Astrocyte (in vitro differentiated cells and primary cell): ENCODE results near the gene ANGEL2. TPM values are rescaled to one million over a fixed set of nuclear protein-coding genes. Genes with fewer than 3 reads are reported as not detected.

Experiments
- DNase-seq: peaks from one replicate; pipeline ENCODE4 v3.0.0-alpha.2; 2010; ENCODE audit warnings: low read depth
- FAIRE-seq: peaks from 2 replicates; lab custom pipeline; 2011; peaks lifted over from hg19 to GRCh38; lab: Jason Lieb, UNC
- H2AFZ ChIP-seq: 2 replicates; pipeline ENCODE4 v1.6.0; 2012; ENCODE audit warnings: low read depth, low read length, inconsistent platforms
- H3K27ac ChIP-seq: 2 replicates; pipeline ENCODE4 v1.5.1; 2011; ENCODE audit warnings: low read depth, low read length, inconsistent platforms
- H3K27me3 ChIP-seq: 2 replicates; pipeline ENCODE4 v1.6.0; 2011; ENCODE audit warnings: low read length, inconsistent platforms; ENCODE audit not compliant: insufficient read depth
- H3K36me3 ChIP-seq: 2 replicates; pipeline ENCODE4 v1.5.1; 2011; ENCODE audit warnings: low read length, inconsistent platforms; ENCODE audit not compliant: insufficient read depth
- H3K4me1 ChIP-seq: 2 replicates; pipeline ENCODE4 v1.5.1; 2011; ENCODE audit warnings: low read length, inconsistent platforms; ENCODE audit not compliant: insufficient read depth
- H3K4me2 ChIP-seq: 2 replicates; pipeline ENCODE4 v1.6.0; 2012; ENCODE audit warnings: low read length, inconsistent platforms
- H3K4me3 ChIP-seq: 2 replicates; pipeline ENCODE4 v1.5.1; 2011; ENCODE audit warnings: low read depth, mild to moderate bottlenecking, low read length, inconsistent platforms; ENCODE audit not compliant: insufficient read depth
- H3K79me2 ChIP-seq: 2 replicates; pipeline ENCODE4 v1.6.0; 2012; ENCODE audit warnings: mild to moderate bottlenecking, low read length, inconsistent platforms; ENCODE audit not compliant: insufficient read depth
- H3K9ac ChIP-seq: 2 replicates; pipeline ENCODE4 v1.6.0; 2012; ENCODE audit warnings: mild to moderate bottlenecking, low read length, inconsistent platforms
- H3K9me3 ChIP-seq: 2 replicates; pipeline ENCODE4 v1.5.1; 2012; ENCODE audit warnings: low read depth, mild to moderate bottlenecking, low read length, inconsistent platforms; ENCODE audit not compliant: insufficient read depth
- H4K20me1 ChIP-seq: 2 replicates; pipeline ENCODE4 v1.6.0; 2012; ENCODE audit warnings: low read length, inconsistent platforms; ENCODE audit not compliant: insufficient read depth
- H3K27ac Mint-ChIP-seq: one replicate; pipeline ENCODE4 v1.8.0; 2021; ENCODE audit warnings: mild to moderate bottlenecking, mixed read lengths; ENCODE audit not compliant: unreplicated experiment
- H3K27me3 Mint-ChIP-seq: one replicate; pipeline ENCODE4 v1.8.0; 2021; ENCODE audit warnings: low read depth, mixed read lengths; ENCODE audit not compliant: unreplicated experiment
- H3K36me3 Mint-ChIP-seq: one replicate; pipeline ENCODE4 v1.8.0; 2021; ENCODE audit warnings: low read depth, mixed read lengths; ENCODE audit not compliant: unreplicated experiment
- H3K4me1 Mint-ChIP-seq: one replicate; pipeline ENCODE4 v1.8.0; 2021; ENCODE audit warnings: low read depth, mixed read lengths; ENCODE audit not compliant: unreplicated experiment
- H3K4me3 Mint-ChIP-seq: one replicate; pipeline ENCODE4 v1.8.0; 2021; ENCODE audit warnings: mild to moderate bottlenecking, moderate library complexity, mixed read lengths; ENCODE audit not compliant: unreplicated experiment
- H3K9me3 Mint-ChIP-seq: one replicate; pipeline ENCODE4 v1.8.0; 2021; ENCODE audit warnings: mild to moderate bottlenecking, mixed read lengths; ENCODE audit not compliant: unreplicated experiment
- CTCF ChIP-seq: IDR thresholded peaks from 2 replicates; pipeline ENCODE4 v1.5.1; 2011; ENCODE audit warnings: low read depth, mild to moderate bottlenecking, inconsistent platforms, low read length, moderate library complexity; ENCODE audit not compliant: insufficient read depth
- EZH2 ChIP-seq: IDR thresholded peaks from 2 replicates; pipeline ENCODE4 v1.6.1; 2012; ENCODE audit warnings: mild to moderate bottlenecking, low read length, inconsistent platforms; ENCODE audit not compliant: insufficient read depth
- total RNA-seq: library from RNA; stranded (reverse); gene quantifications from 2 replicates; pipeline ENCODE4 v1.2.1, GENCODE V29; 2021

Gene ANGEL2
- total RNA-seq, 1 donor from 2014 or later = 21.6 TPM

GRCh38 chr1:212949771-212950170, 65.9 kb downstream of the ANGEL2 start:
- Histone ChIP-seq H3K9me3 (no peaks in the 10 kb centered on the region), H2AFZ (peak overlapping the region; percentile 96), H3K4me3 (peak overlapping the region; percentile 77), H3K4me1 (peaks cover 6% of the 10 kb centered on the region), H3K79me2 (no peaks in the 10 kb centered on the region), H3K36me3 (no peaks in the 10 kb centered on the region), H3K27ac (no peak overlapping the region), H3K9ac (peak overlapping the region; percentile 55), H4K20me1 (no peaks in the 10 kb centered on the region), H3K4me2 (peak overlapping the region; percentile 99), H3K27me3 (peaks cover 4% of the 10 kb centered on the region)
- H3K9me3 Mint-ChIP-seq = no peaks in the 10 kb centered on the region
- H3K27me3 Mint-ChIP-seq = peaks cover 36% of the 10 kb centered on the region
- peaks cover 7% of the 10 kb centered on the region for H3K4me1 Mint-ChIP-seq
- DNase-seq (no peak), FAIRE-seq (no peak)
- H3K36me3 Mint-ChIP-seq = peaks cover 9% of the 10 kb centered on the region
- H3K27ac Mint-ChIP-seq = no peak overlapping the region
- peak overlapping the region; percentile 87 for H3K4me3 Mint-ChIP-seq
- no peak for TF ChIP-seq CTCF
- no peak for TF ChIP-seq EZH2

- peaks cover 4% of the 10 kb centered on the region for H3K27me3 ChIP-seq
- H3K4me1 ChIP-seq = peaks cover 6% of the 10 kb centered on the region
- TF ChIP-seq EZH2 = no peak
- no peak for TF ChIP-seq CTCF
- no peak overlapping the region for H3K4me3 Mint-ChIP-seq
- H3K27ac ChIP-seq = no peak overlapping the region
- no peaks in the 10 kb centered on the region for H4K20me1 ChIP-seq
- H2AFZ ChIP-seq = no peak overlapping the region
- H3K9me3 Mint-ChIP-seq = no peaks in the 10 kb centered on the region
- FAIRE-seq (no peak), DNase-seq (no peak)
- H3K27me3 Mint-ChIP-seq = peaks cover 20% of the 10 kb centered on the region
- no peak overlapping the region for H3K4me3 ChIP-seq
- H3K36me3 Mint-ChIP-seq = no peaks in the 10 kb centered on the region
- H3K4me2 ChIP-seq = no peak overlapping the region
- H3K79me2 ChIP-seq = no peaks in the 10 kb centered on the region
- peaks cover under 1% of the 10 kb centered on the region for H3K4me1 Mint-ChIP-seq
- H3K9me3 ChIP-seq = no peaks in the 10 kb centered on the region
- H3K9ac ChIP-seq = no peak overlapping the region
- no peak overlapping the region for H3K27ac Mint-ChIP-seq
- H3K36me3 ChIP-seq = no peaks in the 10 kb centered on the region
Observed at GRCh38 chr1:212946872-212947271, 68.8 kb downstream of the ANGEL2 start.

GRCh38 chr1:212945463-212946160, 70.1 kb downstream of the ANGEL2 start:
- no peaks in the 10 kb centered on the region for H3K4me1 Mint-ChIP-seq
- H3K27me3 Mint-ChIP-seq = peaks cover 20% of the 10 kb centered on the region

More at GRCh38 chr1:212945463-212946160, 70.1 kb downstream of the ANGEL2 start:
- no peak for FAIRE-seq
- Mint-ChIP-seq H3K9me3 (no peaks in the 10 kb centered on the region), H3K4me3 (no peak overlapping the region), H3K27ac (no peak overlapping the region), H3K36me3 (no peaks in the 10 kb centered on the region)
- Histone ChIP-seq H3K9me3 (no peaks in the 10 kb centered on the region), H3K9ac (no peak overlapping the region), H3K27me3 (peaks cover 4% of the 10 kb centered on the region), H3K4me2 (no peak overlapping the region), H3K4me1 (no peaks in the 10 kb centered on the region), H3K4me3 (no peak overlapping the region), H3K79me2 (no peaks in the 10 kb centered on the region), H4K20me1 (no peaks in the 10 kb centered on the region), H3K36me3 (no peaks in the 10 kb centered on the region), H3K27ac (no peak overlapping the region), H2AFZ (no peak overlapping the region)
- no peak for DNase-seq
- TF ChIP-seq CTCF = no peak
- TF ChIP-seq EZH2 = no peak
